Measurements from ENCODE around the gene MTHFD1L.

- TF ChIP-seq EZH2 (IDR thresholded peaks at IDR 0.05) = no peak
- TF ChIP-seq, protein P1, sequence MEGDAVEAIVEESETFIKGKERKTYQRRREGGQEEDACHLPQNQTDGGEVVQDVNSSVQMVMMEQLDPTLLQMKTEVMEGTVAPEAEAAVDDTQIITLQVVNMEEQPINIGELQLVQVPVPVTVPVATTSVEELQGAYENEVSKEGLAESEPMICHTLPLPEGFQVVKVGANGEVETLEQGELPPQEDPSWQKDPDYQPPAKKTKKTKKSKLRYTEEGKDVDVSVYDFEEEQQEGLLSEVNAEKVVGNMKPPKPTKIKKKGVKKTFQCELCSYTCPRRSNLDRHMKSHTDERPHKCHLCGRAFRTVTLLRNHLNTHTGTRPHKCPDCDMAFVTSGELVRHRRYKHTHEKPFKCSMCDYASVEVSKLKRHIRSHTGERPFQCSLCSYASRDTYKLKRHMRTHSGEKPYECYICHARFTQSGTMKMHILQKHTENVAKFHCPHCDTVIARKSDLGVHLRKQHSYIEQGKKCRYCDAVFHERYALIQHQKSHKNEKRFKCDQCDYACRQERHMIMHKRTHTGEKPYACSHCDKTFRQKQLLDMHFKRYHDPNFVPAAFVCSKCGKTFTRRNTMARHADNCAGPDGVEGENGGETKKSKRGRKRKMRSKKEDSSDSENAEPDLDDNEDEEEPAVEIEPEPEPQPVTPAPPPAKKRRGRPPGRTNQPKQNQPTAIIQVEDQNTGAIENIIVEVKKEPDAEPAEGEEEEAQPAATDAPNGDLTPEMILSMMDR (IDR thresholded peaks at IDR 0.05) = no peak
Measured at GRCh38 chr6:151073146-151073545, 207.6 kb downstream of the MTHFD1L start.
